ENCODE data around the gene DNAH8.

DNA sequence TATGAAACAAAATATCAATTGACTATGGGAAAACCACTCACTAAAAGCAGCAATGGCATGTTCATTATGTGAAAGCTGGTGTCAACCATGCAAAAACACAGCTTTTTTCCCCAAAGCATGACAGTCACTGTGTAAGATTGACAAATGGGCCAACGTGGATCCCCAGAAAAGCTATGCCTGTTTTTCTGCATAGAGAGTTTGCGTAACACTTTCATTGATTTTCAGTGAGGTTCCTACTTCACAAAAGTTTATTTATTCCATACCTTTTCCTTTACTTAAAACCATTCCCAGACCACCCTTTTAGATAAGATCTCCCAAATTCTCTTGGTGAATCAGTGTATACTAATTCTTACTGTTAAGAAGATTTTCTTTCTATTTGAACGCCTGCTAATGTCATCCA lies 195.1 kb downstream of the DNAH8 start:
- no peak for TF ChIP-seq CTCF (IDR thresholded peaks at IDR 0.05; ENCODE audit: insufficient read depth, low read depth, low read length)
- no peak for TF ChIP-seq EZH2 (IDR thresholded peaks at IDR 0.05; ENCODE audit: insufficient read depth, low read length)
